PC-3 (cell line): ENCODE data around the gene KDELR1. TPM values are rescaled to one million over a fixed set of nuclear protein-coding genes. Genes with fewer than 3 reads are reported as not detected.

Experiments
- ATAC-seq: fragments of 200-7000 bp; cut with Tn5 transposase; 2 replicates; pipeline ENCODE4 v1.9.1; 2020; ENCODE audit warnings: mild to moderate bottlenecking, moderate library complexity
- BruUV-seq: library from RNA; stranded (reverse); fragments of 400-500 nt; replicated peaks from 2 replicates; lab custom pipeline; 2021; lab: Mats Ljungman, UMichigan
- CTCF ChIA-PET: fragments of 300-600 bp; sonication (Branson Sonifier 250); formaldehyde crosslinking; loops from one replicate; lab custom pipeline; 2022; ENCODE audit warnings: antibody characterized with exemption; lab: Charles Lee
- POLR2A ChIA-PET: fragments of 300-600 bp; sonication (Branson Sonifier 250); formaldehyde crosslinking; loops from one replicate; lab custom pipeline; 2022; ENCODE audit warnings: antibody characterized with exemption; ENCODE audit not compliant: unreplicated experiment; lab: Charles Lee
- DNase-seq: peaks from one replicate; pipeline ENCODE4 v3.0.0-alpha.2; 2015
- H2AFZ ChIP-seq: fragments of 300-600 bp; sonication (generic); 2 replicates; pipeline ENCODE4 v1.6.0; 2016; ENCODE audit warnings: antibody characterized with exemption, low read length
- H3F3A ChIP-seq: fragments of 300-600 bp; sonication (generic); one replicate; pipeline ENCODE4 v1.6.0; 2017; ENCODE audit warnings: antibody characterized with exemption, low read length, control low read depth, mild to moderate bottlenecking; ENCODE audit not compliant: unreplicated experiment
- H3K27ac ChIP-seq: fragments of 300-600 bp; sonication (generic); 2 replicates; pipeline ENCODE4 v1.5.1; 2016; ENCODE audit warnings: mild to moderate bottlenecking, low read length
- H3K27me3 ChIP-seq: fragments of 300-600 bp; sonication (generic); 2 replicates; pipeline ENCODE4 v1.6.1; 2016; ENCODE audit warnings: low read length, mixed read lengths
- H3K36me3 ChIP-seq: fragments of 300-600 bp; sonication (generic); 2 replicates; pipeline ENCODE4 v1.6.1; 2016; ENCODE audit warnings: low read depth, mixed run types, low read length, mixed read lengths
- H3K4me1 ChIP-seq: fragments of 300-600 bp; sonication (generic); 2 replicates; pipeline ENCODE4 v1.5.1; 2016; ENCODE audit warnings: low read length; ENCODE audit not compliant: insufficient read depth
- H3K4me2 ChIP-seq: fragments of 300-600 bp; sonication (generic); 2 replicates; pipeline ENCODE4 v1.6.0; 2016; ENCODE audit warnings: low read length
- H3K4me3 ChIP-seq: fragments of 300-600 bp; sonication (generic); 2 replicates; pipeline ENCODE4 v1.5.1; 2016; ENCODE audit warnings: mild to moderate bottlenecking, low read length, mixed read lengths
- H3K79me2 ChIP-seq: fragments of 300-600 bp; sonication (generic); 2 replicates; pipeline ENCODE4 v1.6.1; 2017; ENCODE audit warnings: low read length, mixed read lengths
- H3K9ac ChIP-seq: fragments of 300-600 bp; sonication (generic); 2 replicates; pipeline ENCODE4 v1.6.0; 2016; ENCODE audit warnings: mild to moderate bottlenecking, low read length
- H3K9me2 ChIP-seq: fragments of 300-600 bp; sonication (generic); replicated peaks from 2 replicates; pipeline ENCODE4 v1.6.1; 2016; ENCODE audit warnings: mixed run types, low read length, mixed read lengths
- H3K9me3 ChIP-seq: fragments of 300-600 bp; sonication (generic); 2 replicates; pipeline ENCODE4 v1.6.1; 2016; ENCODE audit warnings: low read length, mixed read lengths
- H4K20me1 ChIP-seq: fragments of 300-600 bp; sonication (generic); 2 replicates; pipeline ENCODE4 v1.6.1; 2016; ENCODE audit warnings: low read length, mixed read lengths
- CTCF ChIP-seq: fragments of 300-600 bp; sonication (generic); conservative IDR thresholded peaks from 2 replicates; pipeline ENCODE4 v1.5.1; 2017; ENCODE audit warnings: antibody characterized with exemption, low read depth, mild to moderate bottlenecking, low read length
- EZH2 ChIP-seq: fragments of 300-600 bp; sonication (generic); IDR thresholded peaks from one replicate; pipeline ENCODE4 v1.6.1; 2017; ENCODE audit warnings: antibody characterized with exemption, mild to moderate bottlenecking, low read length; ENCODE audit not compliant: unreplicated experiment
- EZH2phosphoT487 ChIP-seq: fragments of 300-600 bp; sonication (generic); IDR thresholded peaks from 2 replicates; pipeline ENCODE4 v1.6.1; 2018; ENCODE audit warnings: mild to moderate bottlenecking, antibody characterized with exemption, low read length, borderline replicate concordance
- intact Hi-C: fragments of 100-400 bp; cut with micrococcal nuclease; formaldehyde crosslinking; loops from 2 replicates; pipeline ENCODE4 v1.9.0; 2023
- total RNA-seq: library from RNA; depleted of rRNA; stranded (reverse); fragments of >200 nt; gene quantifications from 2 replicates; pipeline ENCODE4 v1.2.3, GENCODE V29; 2014

Gene KDELR1
- total RNA-seq, 1 experiment from 2014 or later: 90.2 TPM

GRCh38 chr19:48381178-48381950, 10.0 kb downstream of the KDELR1 start:
- Histone ChIP-seq H3K9me3 (no peaks in the 10 kb centered on the region), H4K20me1 (no peaks in the 10 kb centered on the region), H3K9me2 (no peaks in the 10 kb centered on the region), H3K9ac (no peak overlapping the region), H3K4me2 (no peak overlapping the region), H3K27me3 (no peaks in the 10 kb centered on the region), H3F3A (no peaks in the 10 kb centered on the region), H2AFZ (no peak overlapping the region), H3K4me1 (no peaks in the 10 kb centered on the region), H3K79me2 (no peaks in the 10 kb centered on the region), H3K36me3 (peaks cover 12% of the 10 kb centered on the region; the same call in 1 of the 2 replicates), H3K27ac (no peak overlapping the region), H3K4me3 (no peak overlapping the region)
- intact Hi-C loops: no loop called here
- ATAC-seq: no peak
- BruUV-seq: no TSS peak
- DNase-seq: no peak
- no peak for TF ChIP-seq EZH2phosphoT487
- no peak for TF ChIP-seq EZH2
- no peak for TF ChIP-seq CTCF
- CTCF ChIA-PET: interaction anchor here (0.6 kb wide), 1 partner anchor 49 kb away, joined by 3 read pairs; no protein-coding TSS in a partner anchor
- POLR2A ChIA-PET: no interaction called here

GRCh38 chr19:48379058-48379457, 12.3 kb downstream of the KDELR1 start:
- CTCF ChIA-PET: interaction anchor here (0.7 kb wide), 1 partner anchor 114 kb away, joined by 3 read pairs; no protein-coding TSS in a partner anchor
- no peaks in the 10 kb centered on the region for H3K9me3 ChIP-seq
- peaks cover 3% of the 10 kb centered on the region; the same call in 1 of the 2 replicates for H3K36me3 ChIP-seq
- H3F3A ChIP-seq: no peaks in the 10 kb centered on the region
- no peaks in the 10 kb centered on the region for H4K20me1 ChIP-seq
- H3K4me1 ChIP-seq: no peaks in the 10 kb centered on the region
- no peak overlapping the region for H3K4me3 ChIP-seq
- intact Hi-C loops: no loop called here
- no peaks in the 10 kb centered on the region for H3K27me3 ChIP-seq
- H3K79me2 ChIP-seq: no peaks in the 10 kb centered on the region
- H3K4me2 ChIP-seq: no peak overlapping the region
- no peak overlapping the region for H2AFZ ChIP-seq
- H3K27ac ChIP-seq: no peak overlapping the region
- BruUV-seq: no TSS peak
- TF ChIP-seq EZH2phosphoT487: no peak
- no peak for TF ChIP-seq CTCF
- TF ChIP-seq EZH2: no peak
- H3K9me2 ChIP-seq: no peaks in the 10 kb centered on the region
- POLR2A ChIA-PET: no interaction called here
- DNase-seq (peak; percentile 17), ATAC-seq (peak; percentile 65)
- no peak overlapping the region for H3K9ac ChIP-seq

- H3K9me3 ChIP-seq: no peaks in the 10 kb centered on the region
- H3K9me2 ChIP-seq: no peaks in the 10 kb centered on the region
- no TSS peak for BruUV-seq
- DNase-seq (no peak), ATAC-seq (no peak)
- H3K4me1 ChIP-seq: peaks cover 2% of the 10 kb centered on the region
- no peak overlapping the region for H3K27ac ChIP-seq
- intact Hi-C loops: no loop called here
- CTCF ChIA-PET: no interaction called here
- H3K4me3 ChIP-seq: no peak overlapping the region
- H3F3A ChIP-seq: no peaks in the 10 kb centered on the region
- H3K4me2 ChIP-seq: no peak overlapping the region
- H4K20me1 ChIP-seq: no peaks in the 10 kb centered on the region
- no peaks in the 10 kb centered on the region for H3K27me3 ChIP-seq
- no peaks in the 10 kb centered on the region for H3K36me3 ChIP-seq
- no peak overlapping the region for H2AFZ ChIP-seq
- H3K79me2 ChIP-seq: no peaks in the 10 kb centered on the region
- TF ChIP-seq CTCF: no peak
- no peak for TF ChIP-seq EZH2phosphoT487
- TF ChIP-seq EZH2: no peak
- POLR2A ChIA-PET: interaction anchor here (0.7 kb wide), 1 partner anchor 111 kb away, joined by 10 read pairs; no protein-coding TSS in a partner anchor
- H3K9ac ChIP-seq: no peak overlapping the region
Measured at GRCh38 chr19:48378194-48378570, 13.2 kb downstream of the KDELR1 start.
